Stimulated activated CD8-positive, alpha-beta memory T cell treated with anti-CD3 and anti-CD28 coated beads, Interleukin-12 subunit alpha, Interleukin-12 subunit beta, amount 100 ng/mL, for 24 hours (primary cell): ENCODE data around the gene SCYL1.
"Not testable (repeated sequence)": the region's sequence is repeated elsewhere in the genome, so short reads cannot be mapped to it uniquely, and the experiment has no call there.

ENCODE experiments used
- DNase-seq: peaks from one replicate; pipeline ENCODE4 v3.0.0-alpha.2; 2020; ENCODE audit errors: extremely low read depth

SCYL1 gene

GRCh38 chr11:65553301-65554001, 28.6 kb downstream of the SCYL1 start:
- DNase-seq, result no peak

GRCh38 chr11:65554057-65554818, 29.4 kb downstream of the SCYL1 start:
- no peak for DNase-seq

GRCh38 chr11:65554842-65555430, 30.1 kb downstream of the SCYL1 start:
- no peak for DNase-seq

- no peak for DNase-seq
Measured at GRCh38 chr11:65555693-65556231, 30.9 kb downstream of the SCYL1 start.

- no peak for DNase-seq
Measured at GRCh38 chr11:65556470-65557279, 31.8 kb downstream of the SCYL1 start.

GRCh38 chr11:65557280-65558001, 32.6 kb downstream of the SCYL1 start:
- no peak for DNase-seq

- DNase-seq, result no peak
Measured at GRCh38 chr11:65558002-65558929, 33.4 kb downstream of the SCYL1 start, which contains the start of gene LTBP3. Gene LTBP3, minus strand, starts transcription at chr11:65558359. Its CDS starts 400 bp downstream, at chr11:65557959.

- no peak for DNase-seq
Measured at GRCh38 chr11:65558930-65559509, 34.1 kb downstream of the SCYL1 start.

GRCh38 chr11:65559535-65559934, 34.7 kb downstream of the SCYL1 start:
- no peak for DNase-seq

- DNase-seq, result no peak
Measured at GRCh38 chr11:65559951-65560537, 35.2 kb downstream of the SCYL1 start.

- no peak for DNase-seq
Measured at GRCh38 chr11:65560555-65561418, 35.9 kb downstream of the SCYL1 start.

GRCh38 chr11:65562020-65562419, 37.1 kb downstream of the SCYL1 start:
- no peak for DNase-seq

- DNase-seq, result no peak
Measured at GRCh38 chr11:65562788-65563187, 37.9 kb downstream of the SCYL1 start.

GRCh38 chr11:65563601-65564000, 38.7 kb downstream of the SCYL1 start:
- no peak for DNase-seq

- not testable (repeated sequence) for DNase-seq
Measured at GRCh38 chr11:65564879-65565559, 40.1 kb downstream of the SCYL1 start.

- no peak for DNase-seq
Measured at GRCh38 chr11:65565624-65566453, 41.0 kb downstream of the SCYL1 start.
